Sigmoid colon (tissue), 4 donors: ENCODE results near the gene DCAF4.

Experiments
- EP300 ChIP-seq, 4 donors: sonication (generic); formaldehyde crosslinking; IDR thresholded peaks; one replicate each; pipeline ENCODE4 v1.6.1; 2017; ENCODE audit warnings: antibody characterized with exemption in 4 of 4
- POLR2A ChIP-seq, 2 donors: fragments of 450-650 bp; IDR thresholded peaks; one replicate each; pipeline ENCODE4 v1.6.1; 2016; ENCODE audit warnings: antibody characterized with exemption in 2 of 2, mild to moderate bottlenecking in 2 of 2, moderate library complexity in 2 of 2
- TF ChIP-seq, protein P1 (sequence below), 4 experiments: fragments of 450-650 bp in 3 of 4; fragments of 200-600 bp in 1 of 4; IDR thresholded peaks; one replicate each; pipeline ENCODE4 v1.5.1; 2016 to 2019; ENCODE audit warnings: antibody characterized with exemption in 4 of 4, mild to moderate bottlenecking in 3 of 4, moderate library complexity in 2 of 4

DNA sequence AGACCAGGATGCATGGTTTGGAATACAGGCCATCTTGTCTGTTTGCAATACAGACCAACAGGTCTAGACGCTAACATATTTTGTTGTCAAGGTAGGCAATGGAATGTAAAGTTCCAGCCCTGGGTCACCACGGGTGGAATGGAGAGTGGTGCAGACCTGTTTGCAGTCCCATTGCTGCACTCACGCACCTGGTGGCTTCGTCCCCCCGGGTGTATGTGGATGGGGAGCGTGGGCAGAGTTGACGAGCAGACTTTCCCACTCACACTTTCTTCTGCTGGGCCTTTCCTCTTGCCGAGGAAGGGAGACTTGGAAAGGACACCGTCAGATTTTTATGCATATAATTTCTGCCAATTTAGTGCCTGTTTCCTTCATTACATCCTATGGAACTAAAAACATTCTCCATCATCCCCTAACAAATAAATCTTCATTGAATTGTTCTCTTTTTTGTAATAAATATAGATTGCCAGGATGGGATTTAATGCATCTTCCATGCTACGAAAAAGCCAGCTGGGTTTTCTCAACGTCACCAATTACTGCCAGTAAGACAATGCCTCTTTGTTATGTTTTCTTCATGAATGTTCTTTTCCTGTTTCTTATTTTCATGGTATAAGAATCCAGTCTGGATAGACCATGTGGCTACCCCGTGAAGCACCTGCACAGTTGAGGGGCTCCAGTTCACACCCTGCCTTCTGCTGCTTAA, 15.2 kb downstream of the DCAF4 start:
- no peak for TF ChIP-seq POLR2A (IDR thresholded peaks at IDR 0.05)
- TF ChIP-seq EP300 (IDR thresholded peaks at IDR 0.05): no peak
- TF ChIP-seq, protein P1, sequence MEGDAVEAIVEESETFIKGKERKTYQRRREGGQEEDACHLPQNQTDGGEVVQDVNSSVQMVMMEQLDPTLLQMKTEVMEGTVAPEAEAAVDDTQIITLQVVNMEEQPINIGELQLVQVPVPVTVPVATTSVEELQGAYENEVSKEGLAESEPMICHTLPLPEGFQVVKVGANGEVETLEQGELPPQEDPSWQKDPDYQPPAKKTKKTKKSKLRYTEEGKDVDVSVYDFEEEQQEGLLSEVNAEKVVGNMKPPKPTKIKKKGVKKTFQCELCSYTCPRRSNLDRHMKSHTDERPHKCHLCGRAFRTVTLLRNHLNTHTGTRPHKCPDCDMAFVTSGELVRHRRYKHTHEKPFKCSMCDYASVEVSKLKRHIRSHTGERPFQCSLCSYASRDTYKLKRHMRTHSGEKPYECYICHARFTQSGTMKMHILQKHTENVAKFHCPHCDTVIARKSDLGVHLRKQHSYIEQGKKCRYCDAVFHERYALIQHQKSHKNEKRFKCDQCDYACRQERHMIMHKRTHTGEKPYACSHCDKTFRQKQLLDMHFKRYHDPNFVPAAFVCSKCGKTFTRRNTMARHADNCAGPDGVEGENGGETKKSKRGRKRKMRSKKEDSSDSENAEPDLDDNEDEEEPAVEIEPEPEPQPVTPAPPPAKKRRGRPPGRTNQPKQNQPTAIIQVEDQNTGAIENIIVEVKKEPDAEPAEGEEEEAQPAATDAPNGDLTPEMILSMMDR (IDR thresholded peaks at IDR 0.05): no peak
